Measurements from ENCODE around the gene HTD2.

HTD2 gene

GRCh38 chr3:58356054-58356453 is 49.7 kb downstream of the HTD2 start:
- no peak overlapping the region for H3K4me3 ChIP-seq (ENCODE audit: low read depth, low read length)
- H3K36me3 ChIP-seq (ENCODE audit: control insufficient read depth in 2 of 2, insufficient read depth in 1 of 2, low read length in 2 of 2) = no peaks in the 10 kb centered on the region
- ChIA-PET POLR2A (no interaction called here), CTCF (no interaction called here)
- 0 out of 2 replicates have a peak, but pooled peaks cover 4% of the 10 kb centered on the region for H3K4me1 ChIP-seq (ENCODE audit: control insufficient read depth, insufficient read depth, low read length)
- no peaks in the 10 kb centered on the region for H3K9me3 ChIP-seq (ENCODE audit: control insufficient read depth, insufficient read depth, low read depth, low read length)
- TF ChIP-seq PBX3 (CRISPR knock-in tag; IDR thresholded peaks at IDR 0.05) (no peak), ZBTB17 (tag by site-specific recombination; IDR thresholded peaks at IDR 0.05) (no peak), ZFP69B (tag by site-specific recombination; IDR thresholded peaks at IDR 0.05) (no peak), KLF16 (tag by site-specific recombination; IDR thresholded peaks at IDR 0.05) (no peak), ZNF223 (tag by site-specific recombination; IDR thresholded peaks at IDR 0.05) (no peak), ZNF221 (tag by site-specific recombination; IDR thresholded peaks at IDR 0.05; ENCODE audit: borderline replicate concordance) (no peak), ZNF311 (tag by site-specific recombination; IDR thresholded peaks at IDR 0.05; ENCODE audit: borderline replicate concordance) (no peak), ZNF362 (tag by site-specific recombination; IDR thresholded peaks at IDR 0.05) (no peak), ZNF10 (tag by site-specific recombination; IDR thresholded peaks at IDR 0.05) (no peak), ZBTB49 (tag by site-specific recombination; IDR thresholded peaks at IDR 0.05; ENCODE audit: low read depth) (no peak), ZBTB7A (tag by site-specific recombination; IDR thresholded peaks at IDR 0.05; ENCODE audit: low read depth) (no peak)
- no peak overlapping the region for H3K27ac ChIP-seq (ENCODE audit: extremely low read depth, low read depth, low read length)

- no peaks in the 10 kb centered on the region for H3K36me3 ChIP-seq (ENCODE audit: control insufficient read depth in 2 of 2, insufficient read depth in 1 of 2, low read length in 2 of 2)
- POLR2A ChIA-PET = no interaction called here
- H3K4me1 ChIP-seq (ENCODE audit: control insufficient read depth, insufficient read depth, low read length) = no peaks in the 10 kb centered on the region
- CTCF ChIA-PET = no interaction called here
- no peak overlapping the region for H3K4me3 ChIP-seq (ENCODE audit: low read depth, low read length)
- TF ChIP-seq EGR2 (tag by site-specific recombination; IDR thresholded peaks at IDR 0.05; ENCODE audit: low read depth) (no peak), ZEB2 (tag by site-specific recombination; IDR thresholded peaks at IDR 0.05) (no peak), ZNF280D (tag by site-specific recombination; IDR thresholded peaks at IDR 0.05) (no peak), PBX3 (CRISPR knock-in tag; IDR thresholded peaks at IDR 0.05) (no peak), WT1 (tag by site-specific recombination; IDR thresholded peaks at IDR 0.05) (no peak), SCRT1 (tag by site-specific recombination; IDR thresholded peaks at IDR 0.05; ENCODE audit: borderline replicate concordance) (no peak), ZIC2 (tag by site-specific recombination; IDR thresholded peaks at IDR 0.05) (no peak)
- no peak overlapping the region for H3K27ac ChIP-seq (ENCODE audit: extremely low read depth, low read depth, low read length)
- no peaks in the 10 kb centered on the region for H3K9me3 ChIP-seq (ENCODE audit: control insufficient read depth, insufficient read depth, low read depth, low read length)
Measured at GRCh38 chr3:58357402-58357801, 51.1 kb downstream of the HTD2 start.

All from HEK293 (cell line).